ENCODE data around the gene PSMG2.

GRCh38 chr18:12747530-12748315 is 44.9 kb downstream of the PSMG2 start:
- no peak for TF ChIP-seq POLR2AphosphoS5 (IDR thresholded peaks at IDR 0.05; ENCODE audit: low read depth, low read length)
- no peak for TF ChIP-seq POLR2A (IDR thresholded peaks at IDR 0.05; ENCODE audit: low read depth, low read length)

Measured in GM12892 (cell line).